Neural progenitor cell (in vitro differentiated cells): ENCODE data around the gene CYLD. TPM values are rescaled to one million over a fixed set of nuclear protein-coding genes. Genes with fewer than 3 reads are reported as not detected.

Experiments
- DNase-seq: peaks from one replicate; pipeline ENCODE4 v3.0.0-alpha.2; 2016; ENCODE audit warnings: low spot score
- H2AFZ ChIP-seq: fragments of 200-600 bp; sonication (generic); replicated peaks from 2 replicates; pipeline ENCODE4 v1.6.1; 2016; ENCODE audit warnings: antibody characterized with exemption
- H3F3A ChIP-seq: fragments of 200-600 bp; sonication (generic); 2 replicates; pipeline ENCODE4 v1.6.1; 2016; ENCODE audit warnings: antibody characterized with exemption, low read depth
- H3K27ac ChIP-seq: fragments of 200-600 bp; sonication (generic); 2 replicates; pipeline ENCODE4 v1.5.1; 2016; ENCODE audit warnings: mild to moderate bottlenecking
- H3K27me3 ChIP-seq: fragments of 200-600 bp; sonication (generic); 2 replicates; pipeline ENCODE4 v1.6.1; 2016; ENCODE audit warnings: mild to moderate bottlenecking, moderate library complexity
- H3K36me3 ChIP-seq: fragments of 200-600 bp; sonication (generic); 2 replicates; pipeline ENCODE4 v1.5.1; 2016
- H3K4me1 ChIP-seq: fragments of 200-600 bp; sonication (generic); 2 replicates; pipeline ENCODE4 v1.6.1; 2016; ENCODE audit warnings: mixed run types
- H3K4me2 ChIP-seq: fragments of 200-600 bp; sonication (generic); 2 replicates; pipeline ENCODE4 v1.6.1; 2016
- H3K4me3 ChIP-seq: fragments of 200-600 bp; sonication (generic); 2 replicates; pipeline ENCODE4 v1.5.1; 2016
- H3K79me2 ChIP-seq: fragments of 200-600 bp; sonication (generic); 2 replicates; pipeline ENCODE4 v1.6.1; 2016; ENCODE audit warnings: low read depth
- H3K9ac ChIP-seq: fragments of 200-600 bp; sonication (generic); 2 replicates; pipeline ENCODE4 v1.6.1; 2016
- H3K9me3 ChIP-seq: fragments of 200-600 bp; sonication (generic); 2 replicates; pipeline ENCODE4 v1.5.1; 2016; ENCODE audit warnings: low read depth
- H4K20me1 ChIP-seq: fragments of 200-600 bp; sonication (generic); 2 replicates; pipeline ENCODE4 v1.6.1; 2016; ENCODE audit warnings: low read depth
- H3K27ac Mint-ChIP-seq: 3 replicates; pipeline ENCODE4 v1.8.0; 2021; ENCODE audit warnings: mixed read lengths
- H3K27me3 Mint-ChIP-seq: 2 replicates; pipeline ENCODE4 v1.8.0; 2022; ENCODE audit warnings: low read depth, mild to moderate bottlenecking, inconsistent platforms, moderate library complexity, mixed read lengths; ENCODE audit not compliant: insufficient read depth
- H3K36me3 Mint-ChIP-seq: 3 replicates; pipeline ENCODE4 v1.8.0; 2021; ENCODE audit warnings: mixed read lengths
- H3K4me1 Mint-ChIP-seq: 3 replicates; pipeline ENCODE4 v1.8.0; 2021; ENCODE audit warnings: mixed read lengths
- H3K4me3 Mint-ChIP-seq: 3 replicates; pipeline ENCODE4 v1.8.0; 2021; ENCODE audit warnings: mild to moderate bottlenecking, moderate library complexity, mixed read lengths
- H3K9me3 Mint-ChIP-seq: 3 replicates; pipeline ENCODE4 v1.8.0; 2020; ENCODE audit warnings: mixed read lengths
- EZH2 ChIP-seq: fragments of 200-600 bp; sonication (generic); IDR thresholded peaks from 2 replicates; pipeline ENCODE4 v1.6.1; 2017; ENCODE audit warnings: antibody characterized with exemption, mild to moderate bottlenecking, moderate library complexity
- EZH2phosphoT487 ChIP-seq: fragments of 200-600 bp; sonication (generic); IDR thresholded peaks from 2 replicates; pipeline ENCODE4 v1.6.1; 2017; ENCODE audit warnings: antibody characterized with exemption
- total RNA-seq: library from RNA; depleted of rRNA; stranded (reverse); fragments of >200 nt; gene quantifications from 2 replicates; pipeline ENCODE4 v1.2.3, GENCODE V29; 2015; ENCODE audit warnings: low replicate concordance
- TF ChIP-seq, protein P1 (sequence below): fragments of 200-600 bp; sonication (generic); IDR thresholded peaks from 2 replicates; pipeline ENCODE4 v1.5.1; 2017; ENCODE audit warnings: antibody characterized with exemption, mild to moderate bottlenecking

The CYLD gene
- total RNA-seq, 1 donor from 2014 or later, result 22.0 TPM

DNA sequence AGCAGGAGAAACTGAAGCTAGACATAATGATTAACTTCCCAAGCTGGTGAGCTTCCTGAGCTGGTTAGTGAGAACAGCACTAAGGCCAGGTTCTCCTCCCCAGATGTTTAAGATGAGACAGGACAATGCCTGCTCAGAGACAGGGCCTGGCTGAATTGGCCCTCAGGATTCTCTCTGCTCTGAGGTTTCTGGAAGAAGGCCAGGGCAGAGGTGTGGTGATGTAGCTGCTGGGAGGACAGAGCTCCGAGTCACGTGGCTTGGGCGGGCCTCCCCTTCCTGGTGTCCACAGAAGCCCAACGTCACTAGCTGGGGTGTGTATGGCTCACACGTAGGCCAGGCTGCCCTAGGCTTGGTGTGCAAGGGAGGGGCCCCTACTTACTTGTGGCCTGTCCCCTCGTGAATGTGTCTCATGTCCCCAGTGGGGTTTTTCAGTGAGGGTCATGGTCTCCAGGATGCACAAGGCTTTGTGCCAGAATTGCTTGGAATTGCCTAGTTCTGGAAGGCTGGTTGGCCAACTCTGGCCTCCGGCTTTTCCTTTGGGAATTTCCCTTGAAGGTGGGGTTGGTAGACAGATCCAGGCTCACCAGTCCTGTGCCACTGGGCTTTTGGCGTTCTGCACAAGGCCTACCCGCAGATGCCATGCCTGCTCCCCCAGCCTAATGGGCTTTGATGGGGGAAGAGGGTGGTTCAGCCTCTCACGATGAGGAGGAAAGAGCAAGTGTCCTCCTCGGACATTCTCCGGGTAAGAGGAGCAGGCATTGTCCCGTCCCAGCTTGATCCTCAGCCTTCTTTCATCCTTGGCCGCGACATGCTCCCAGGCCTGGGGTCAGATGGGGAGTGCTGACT is 45.1 kb upstream of the CYLD start:
- no peak overlapping the region for H3K27ac Mint-ChIP-seq

DNA sequence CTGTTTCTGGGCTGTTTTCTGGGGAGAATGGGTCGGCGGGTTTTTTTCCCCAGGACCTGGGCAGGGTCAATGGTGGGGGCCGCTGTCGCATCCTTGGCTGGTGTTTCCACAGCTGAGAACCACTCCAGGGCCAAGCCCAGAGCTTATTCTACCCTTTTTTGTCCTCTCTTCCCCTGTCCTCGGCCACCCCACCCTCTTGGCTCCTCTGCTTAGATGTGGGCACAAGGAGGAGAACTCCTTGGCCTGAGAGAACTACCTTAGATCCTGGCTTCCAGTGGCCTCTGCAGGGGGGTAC is 44.5 kb upstream of the CYLD start:
- no peaks in the 10 kb centered on the region for H3K36me3 ChIP-seq
- no peaks in the 10 kb centered on the region for H3K36me3 Mint-ChIP-seq
- no peaks in the 10 kb centered on the region for H3K9me3 ChIP-seq
- no peak overlapping the region for H3K4me3 Mint-ChIP-seq
- peaks cover 24% of the 10 kb centered on the region for H3K4me1 Mint-ChIP-seq
- TF ChIP-seq EZH2, result no peak
- TF ChIP-seq, protein P1, sequence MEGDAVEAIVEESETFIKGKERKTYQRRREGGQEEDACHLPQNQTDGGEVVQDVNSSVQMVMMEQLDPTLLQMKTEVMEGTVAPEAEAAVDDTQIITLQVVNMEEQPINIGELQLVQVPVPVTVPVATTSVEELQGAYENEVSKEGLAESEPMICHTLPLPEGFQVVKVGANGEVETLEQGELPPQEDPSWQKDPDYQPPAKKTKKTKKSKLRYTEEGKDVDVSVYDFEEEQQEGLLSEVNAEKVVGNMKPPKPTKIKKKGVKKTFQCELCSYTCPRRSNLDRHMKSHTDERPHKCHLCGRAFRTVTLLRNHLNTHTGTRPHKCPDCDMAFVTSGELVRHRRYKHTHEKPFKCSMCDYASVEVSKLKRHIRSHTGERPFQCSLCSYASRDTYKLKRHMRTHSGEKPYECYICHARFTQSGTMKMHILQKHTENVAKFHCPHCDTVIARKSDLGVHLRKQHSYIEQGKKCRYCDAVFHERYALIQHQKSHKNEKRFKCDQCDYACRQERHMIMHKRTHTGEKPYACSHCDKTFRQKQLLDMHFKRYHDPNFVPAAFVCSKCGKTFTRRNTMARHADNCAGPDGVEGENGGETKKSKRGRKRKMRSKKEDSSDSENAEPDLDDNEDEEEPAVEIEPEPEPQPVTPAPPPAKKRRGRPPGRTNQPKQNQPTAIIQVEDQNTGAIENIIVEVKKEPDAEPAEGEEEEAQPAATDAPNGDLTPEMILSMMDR, result no peak
- TF ChIP-seq EZH2phosphoT487, result no peak
- H3K27ac ChIP-seq, result no peak overlapping the region
- no peaks in the 10 kb centered on the region for H4K20me1 ChIP-seq
- H3K27me3 Mint-ChIP-seq, result peaks cover 12% of the 10 kb centered on the region
- H3K27ac Mint-ChIP-seq, result no peak overlapping the region
- no peak for DNase-seq
- H3K27me3 ChIP-seq, result peaks cover 29% of the 10 kb centered on the region
- H3K9me3 Mint-ChIP-seq, result no peaks in the 10 kb centered on the region
- peaks cover 23% of the 10 kb centered on the region for H3K4me1 ChIP-seq
- H3K4me3 ChIP-seq, result no peak overlapping the region
- no peaks in the 10 kb centered on the region for H3K79me2 ChIP-seq
- no peak overlapping the region for H3K4me2 ChIP-seq
- H3K9ac ChIP-seq, result no peak overlapping the region
- H3F3A ChIP-seq, result no peaks in the 10 kb centered on the region
- H2AFZ ChIP-seq, result no peak overlapping the region

More for the DNA sequence above, 45.1 kb upstream of the CYLD start:
- H3K4me1 ChIP-seq, result peaks cover 19% of the 10 kb centered on the region
- peaks cover 14% of the 10 kb centered on the region for H3K27me3 Mint-ChIP-seq
- no peak overlapping the region for H3K4me3 ChIP-seq
- H3F3A ChIP-seq, result no peaks in the 10 kb centered on the region
- H3K36me3 ChIP-seq, result no peaks in the 10 kb centered on the region
- H2AFZ ChIP-seq, result no peak overlapping the region
- peaks cover 35% of the 10 kb centered on the region for H3K27me3 ChIP-seq
- TF ChIP-seq EZH2, result no peak
- TF ChIP-seq, protein P1, result no peak
- no peak overlapping the region for H3K9ac ChIP-seq
- H3K79me2 ChIP-seq, result no peaks in the 10 kb centered on the region
- H3K4me2 ChIP-seq, result no peak overlapping the region
- H3K27ac ChIP-seq, result no peak overlapping the region
- no peaks in the 10 kb centered on the region for H4K20me1 ChIP-seq
- H3K9me3 ChIP-seq, result no peaks in the 10 kb centered on the region
- no peak overlapping the region for H3K4me3 Mint-ChIP-seq
- no peaks in the 10 kb centered on the region for H3K36me3 Mint-ChIP-seq
- H3K9me3 Mint-ChIP-seq, result no peaks in the 10 kb centered on the region
- H3K4me1 Mint-ChIP-seq, result peaks cover 24% of the 10 kb centered on the region
- DNase-seq, result no peak

DNA sequence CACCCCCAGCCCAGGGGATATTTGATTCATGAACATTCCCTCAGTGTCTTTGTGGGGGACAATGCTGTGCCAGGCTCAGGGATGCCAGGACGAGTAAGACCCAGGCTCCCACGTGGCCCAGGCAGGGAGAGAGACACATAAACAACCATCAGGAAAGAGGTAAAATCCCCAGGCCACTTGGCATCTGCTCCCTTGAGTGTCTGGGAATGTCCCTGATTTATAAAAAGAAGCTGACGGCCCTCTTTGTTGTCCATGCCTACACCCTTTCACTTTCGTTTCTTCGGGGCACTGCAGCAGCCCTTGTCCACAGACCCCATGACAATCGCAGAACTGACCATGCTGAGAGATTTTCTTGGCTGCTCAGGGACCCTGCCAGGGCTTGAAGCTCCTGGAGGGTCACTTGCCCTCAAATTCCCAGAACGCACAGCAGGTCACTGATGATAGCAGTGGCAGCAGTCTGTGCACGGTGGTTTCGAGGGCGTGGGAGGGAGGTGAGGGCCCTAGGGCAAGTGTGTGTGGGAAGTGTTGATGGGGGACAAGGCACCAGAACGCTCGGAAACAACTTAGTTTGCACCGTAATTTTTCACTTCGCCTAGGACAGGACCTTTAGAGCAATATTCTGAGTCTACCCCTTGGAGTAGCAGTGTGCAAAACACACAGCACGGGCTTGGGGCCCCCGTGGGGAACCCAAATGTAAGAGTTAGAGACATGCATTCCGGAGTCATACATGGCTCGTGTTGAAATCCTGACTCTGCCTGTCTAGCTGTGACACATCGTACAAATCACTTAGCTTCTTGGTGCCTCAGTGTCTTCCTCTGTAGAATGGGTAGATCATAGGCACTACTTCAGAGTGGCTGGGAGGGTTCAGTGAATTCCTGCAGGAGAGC is 43.8 kb upstream of the CYLD start:
- Histone ChIP-seq H3K79me2 (no peaks in the 10 kb centered on the region), H3K27ac (no peak overlapping the region), H3K9me3 (no peaks in the 10 kb centered on the region), H3K36me3 (no peaks in the 10 kb centered on the region), H3K4me2 (no peak overlapping the region), H3K9ac (no peak overlapping the region), H3K4me3 (no peak overlapping the region), H3F3A (no peaks in the 10 kb centered on the region), H3K27me3 (peaks cover 21% of the 10 kb centered on the region), H3K4me1 (peaks cover 23% of the 10 kb centered on the region), H4K20me1 (no peaks in the 10 kb centered on the region), H2AFZ (no peak overlapping the region)
- no peaks in the 10 kb centered on the region for H3K36me3 Mint-ChIP-seq
- H3K4me3 Mint-ChIP-seq, result no peak overlapping the region
- H3K27me3 Mint-ChIP-seq, result peaks cover 6% of the 10 kb centered on the region
- peak overlapping the region; percentile 83 for H3K27ac Mint-ChIP-seq
- DNase-seq, result no peak
- no peaks in the 10 kb centered on the region for H3K9me3 Mint-ChIP-seq
- TF ChIP-seq, protein P1, result no peak
- TF ChIP-seq EZH2phosphoT487 (no peak), EZH2 (no peak)
- H3K4me1 Mint-ChIP-seq, result peaks cover 24% of the 10 kb centered on the region
